ENCODE measurements around the gene GMPR.
A peak's percentile ranks its signal among the peaks of the same experiment; 100 is the strongest.

DNA sequence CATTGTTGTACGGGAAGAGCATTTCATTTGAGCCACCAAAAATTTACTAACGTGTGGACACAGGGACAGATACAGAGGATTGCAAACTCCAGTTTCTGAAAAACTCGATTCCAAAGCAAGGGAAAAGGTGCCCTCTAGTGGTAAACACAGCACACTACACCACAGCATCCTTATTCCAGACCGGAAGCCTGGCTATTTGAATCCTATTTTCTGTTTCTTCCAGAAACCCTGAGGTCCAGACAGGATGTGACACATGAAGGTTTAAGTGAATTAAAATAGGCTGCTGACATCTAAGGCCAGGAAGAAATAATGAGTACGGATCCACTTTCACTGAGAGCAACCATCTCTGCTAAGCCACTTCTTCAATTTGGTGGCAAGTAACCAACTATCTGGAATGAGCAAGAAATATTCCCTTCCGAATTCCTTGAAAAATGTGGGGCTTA lies 31.8 kb upstream of the GMPR start:
- TF ChIP-seq, protein P1, sequence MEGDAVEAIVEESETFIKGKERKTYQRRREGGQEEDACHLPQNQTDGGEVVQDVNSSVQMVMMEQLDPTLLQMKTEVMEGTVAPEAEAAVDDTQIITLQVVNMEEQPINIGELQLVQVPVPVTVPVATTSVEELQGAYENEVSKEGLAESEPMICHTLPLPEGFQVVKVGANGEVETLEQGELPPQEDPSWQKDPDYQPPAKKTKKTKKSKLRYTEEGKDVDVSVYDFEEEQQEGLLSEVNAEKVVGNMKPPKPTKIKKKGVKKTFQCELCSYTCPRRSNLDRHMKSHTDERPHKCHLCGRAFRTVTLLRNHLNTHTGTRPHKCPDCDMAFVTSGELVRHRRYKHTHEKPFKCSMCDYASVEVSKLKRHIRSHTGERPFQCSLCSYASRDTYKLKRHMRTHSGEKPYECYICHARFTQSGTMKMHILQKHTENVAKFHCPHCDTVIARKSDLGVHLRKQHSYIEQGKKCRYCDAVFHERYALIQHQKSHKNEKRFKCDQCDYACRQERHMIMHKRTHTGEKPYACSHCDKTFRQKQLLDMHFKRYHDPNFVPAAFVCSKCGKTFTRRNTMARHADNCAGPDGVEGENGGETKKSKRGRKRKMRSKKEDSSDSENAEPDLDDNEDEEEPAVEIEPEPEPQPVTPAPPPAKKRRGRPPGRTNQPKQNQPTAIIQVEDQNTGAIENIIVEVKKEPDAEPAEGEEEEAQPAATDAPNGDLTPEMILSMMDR (IDR thresholded peaks at IDR 0.05) = peak; percentile 71 to 97 (median 94)
- TF ChIP-seq POLR2AphosphoS5 (IDR thresholded peaks at IDR 0.05) (no peak), POLR2A (IDR thresholded peaks at IDR 0.05) (no peak), EP300 (IDR thresholded peaks at IDR 0.05) (no peak)
